ENCODE data around the gene SCNN1G. TPM values are rescaled to one million over a fixed set of nuclear protein-coding genes. Genes with fewer than 3 reads are reported as not detected.

SCNN1G gene
- total and polyA plus RNA-seq, 9 of the 15 experiments (the other 6 are each of a cell fraction or from before 2014, with no cell fraction given) = not detected

DNA sequence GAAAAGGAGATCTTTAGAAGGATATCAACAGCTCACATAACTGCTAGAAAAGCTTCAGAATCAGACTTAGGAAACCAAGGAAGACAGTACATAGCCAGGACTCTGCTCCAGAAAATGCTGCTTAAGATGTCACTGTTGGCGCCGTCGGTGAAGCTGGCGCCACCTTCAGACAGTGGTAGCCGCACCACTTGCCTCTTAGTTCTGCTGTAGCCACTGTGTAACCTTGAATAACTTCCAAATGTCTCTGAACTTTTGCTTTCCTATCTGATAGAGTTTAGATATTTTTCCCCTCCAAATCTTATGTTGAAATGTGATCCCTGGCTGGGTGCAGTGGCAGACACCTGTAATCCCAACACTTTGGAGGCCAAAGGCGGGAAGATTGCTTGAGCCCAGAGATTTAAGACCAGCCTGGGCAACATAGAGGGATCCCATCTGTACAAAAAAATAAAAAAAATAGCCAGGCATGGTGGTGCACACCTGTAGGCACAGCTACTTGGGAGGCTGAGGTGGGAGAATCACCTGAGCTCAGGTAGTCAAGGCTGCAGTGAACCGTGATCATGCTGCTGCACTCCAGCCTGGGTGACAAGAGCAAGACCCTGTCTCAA lies 27.0 kb upstream of the SCNN1G start:
- CTCF ChIA-PET (ENCODE audit: low intra/inter-chr PET ratio) = no interaction called here
- FAIRE-seq (peak; percentile 74), DNase-seq (ENCODE audit: extremely low read depth in 1 of 4, low spot score in 3 of 4) (peak in 1 of 4 experiments; percentile 33), ATAC-seq (peak; percentile 78)
- no peak overlapping the region for H2AFZ ChIP-seq (ENCODE audit: low read depth, low read length)
- H3K9me1 ChIP-seq (ENCODE audit: control insufficient read depth, insufficient read depth, low read length) = no peaks in the 10 kb centered on the region
- no peaks in the 10 kb centered on the region for H3K79me2 ChIP-seq (ENCODE audit: control insufficient read depth, insufficient read depth, low read length)
- H3K4me2 ChIP-seq (ENCODE audit: insufficient read depth, low read length) = no peak overlapping the region
- H3K9ac ChIP-seq (ENCODE audit: insufficient read depth in 1 of 2, low read depth in 2 of 2, low read length in 2 of 2) = no peak overlapping the region
- in situ Hi-C loops (cut with MboI) = no loop called here
- BruUV-seq (replicated peaks) = no TSS peak
- 3% methylated on average over 7 of the region's 7 CpGs for WGBS (ENCODE audit: insufficient coverage, low coverage, missing lambda C conversion rate)
- H3K27ac ChIP-seq (ENCODE audit: extremely low read depth, low read depth, low read length) = no peak overlapping the region
- POLR2A ChIA-PET = no interaction called here
- no peaks in the 10 kb centered on the region for H3K36me3 ChIP-seq (ENCODE audit: control insufficient read depth, insufficient read depth, low read length)
- H3K4me3 ChIP-seq = no peak overlapping the region
- H3K27me3 ChIP-seq (ENCODE audit: control insufficient read depth in 2 of 2, insufficient read depth in 2 of 2, low read length in 2 of 2) = peaks cover 3 to 26% of the 10 kb centered on the region in 2 experiments; a peak in 4 of 5 replicates
- intact Hi-C loops (cut with micrococcal nuclease) = no loop called here
- no peaks in the 10 kb centered on the region for H4K20me1 ChIP-seq (replicated peaks; ENCODE audit: control insufficient read depth, insufficient read depth, low read length)
- H3K4me1 ChIP-seq (replicated peaks in 1 of 2; ENCODE audit: control insufficient read depth in 2 of 2, insufficient read depth in 2 of 2, low read length in 2 of 2) = 0 out of 5 replicates have a peak, but pooled peaks cover 0 to 4% of the 10 kb centered on the region in 2 experiments
- TF ChIP-seq ZNF165 (CRISPR knock-in tag; IDR thresholded peaks at IDR 0.05; ENCODE audit: borderline replicate concordance) (no peak), TAF7 (tag; IDR thresholded peaks at IDR 0.05) (no peak), RAD21 (CRISPR knock-in tag; conservative IDR thresholded peaks at IDR 0.05 in 1 of 2, IDR thresholded peaks at IDR 0.05 in 1 of 2) (0 out of 4 replicates have a peak, but pooled peaks of 1 of the 2 experiments have one; percentile 13), CCNT2 (IDR thresholded peaks at IDR 0.05; ENCODE audit: borderline replicate concordance, extremely low read depth, insufficient read length, low read depth, low read length) (no peak), MED1 (CRISPR knock-in tag; IDR thresholded peaks at IDR 0.05; ENCODE audit: borderline replicate concordance) (no peak)
- TF ChIP-seq, protein P1, sequence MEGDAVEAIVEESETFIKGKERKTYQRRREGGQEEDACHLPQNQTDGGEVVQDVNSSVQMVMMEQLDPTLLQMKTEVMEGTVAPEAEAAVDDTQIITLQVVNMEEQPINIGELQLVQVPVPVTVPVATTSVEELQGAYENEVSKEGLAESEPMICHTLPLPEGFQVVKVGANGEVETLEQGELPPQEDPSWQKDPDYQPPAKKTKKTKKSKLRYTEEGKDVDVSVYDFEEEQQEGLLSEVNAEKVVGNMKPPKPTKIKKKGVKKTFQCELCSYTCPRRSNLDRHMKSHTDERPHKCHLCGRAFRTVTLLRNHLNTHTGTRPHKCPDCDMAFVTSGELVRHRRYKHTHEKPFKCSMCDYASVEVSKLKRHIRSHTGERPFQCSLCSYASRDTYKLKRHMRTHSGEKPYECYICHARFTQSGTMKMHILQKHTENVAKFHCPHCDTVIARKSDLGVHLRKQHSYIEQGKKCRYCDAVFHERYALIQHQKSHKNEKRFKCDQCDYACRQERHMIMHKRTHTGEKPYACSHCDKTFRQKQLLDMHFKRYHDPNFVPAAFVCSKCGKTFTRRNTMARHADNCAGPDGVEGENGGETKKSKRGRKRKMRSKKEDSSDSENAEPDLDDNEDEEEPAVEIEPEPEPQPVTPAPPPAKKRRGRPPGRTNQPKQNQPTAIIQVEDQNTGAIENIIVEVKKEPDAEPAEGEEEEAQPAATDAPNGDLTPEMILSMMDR (IDR thresholded peaks at IDR 0.05 in 2 of 3, conservative IDR thresholded peaks at IDR 0.05 in 1 of 3; ENCODE audit: insufficient read depth in 2 of 3, low read depth in 1 of 3, low read length in 3 of 3) = peak; percentile 27 to 54 (median 52); a peak in 4 of 6 replicates
- peaks cover 4% of the 10 kb centered on the region; the same call in 1 of the 2 replicates for H3K9me3 ChIP-seq (replicated peaks; ENCODE audit: control insufficient read depth, insufficient read depth, low read depth, low read length)
